Activated CD4-positive, alpha-beta T cell treated with anti-CD3 and anti-CD28 coated beads for 1 hour (primary cell): ENCODE measurements around the gene MAP3K4.

Experiments
- DNase-seq: peaks from one replicate; pipeline ENCODE4 v3.0.0-alpha.2; 2020

Gene MAP3K4

DNA sequence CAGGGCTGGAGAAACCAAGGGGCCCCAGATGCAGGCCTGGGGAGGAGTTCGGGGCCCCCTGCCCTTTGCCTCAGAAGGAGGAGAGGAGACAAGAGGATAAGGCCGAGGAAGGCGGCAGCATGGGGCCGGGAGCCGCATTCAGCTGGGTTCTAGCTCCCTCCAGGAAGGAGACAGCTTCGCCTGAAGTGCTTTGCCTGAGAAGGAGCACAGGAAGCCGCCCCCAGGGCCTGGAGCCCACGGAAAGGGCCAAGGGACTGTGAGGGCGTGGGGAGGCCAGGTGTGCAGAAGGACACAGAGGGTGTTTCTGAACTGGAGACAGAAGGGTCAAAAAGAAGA, 160.9 kb downstream of the MAP3K4 start:
- DNase-seq, result no peak

DNA sequence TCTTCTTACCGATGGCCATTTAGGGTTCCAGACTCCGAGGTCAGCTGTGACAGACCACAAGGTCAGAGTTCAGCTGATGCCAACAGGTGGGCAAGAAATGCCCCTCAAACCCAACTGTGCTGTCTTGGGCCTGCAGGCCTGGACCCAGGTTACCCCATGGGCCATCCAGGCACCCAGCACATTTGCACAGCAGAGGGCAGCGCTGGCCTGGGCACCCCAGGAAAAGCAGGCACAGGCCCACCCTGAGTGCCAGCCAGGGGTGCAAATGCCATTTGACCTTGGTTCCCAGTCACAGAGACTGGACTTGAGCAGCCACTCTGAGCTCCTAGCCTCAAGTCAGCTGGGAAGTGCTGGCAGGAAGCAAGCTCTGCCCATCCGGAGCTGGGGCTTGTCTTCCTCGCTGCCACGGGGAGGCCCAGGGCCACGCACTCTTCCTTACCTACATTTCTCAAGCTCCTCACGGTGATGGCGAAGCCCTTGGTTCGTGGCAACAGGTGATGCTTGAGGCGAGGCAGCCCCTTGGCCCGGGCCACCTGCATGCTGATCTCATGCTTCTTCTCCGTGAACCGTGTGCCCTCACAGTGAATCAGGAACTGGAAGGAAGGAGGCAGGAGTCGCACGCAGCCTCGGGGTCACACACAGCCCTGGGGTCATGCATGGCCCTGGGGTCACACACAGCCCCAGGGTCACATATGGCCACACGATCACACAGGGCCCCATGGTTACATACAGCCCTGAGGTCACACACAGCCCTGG, 161.5 kb downstream of the MAP3K4 start:
- no peak for DNase-seq

DNA sequence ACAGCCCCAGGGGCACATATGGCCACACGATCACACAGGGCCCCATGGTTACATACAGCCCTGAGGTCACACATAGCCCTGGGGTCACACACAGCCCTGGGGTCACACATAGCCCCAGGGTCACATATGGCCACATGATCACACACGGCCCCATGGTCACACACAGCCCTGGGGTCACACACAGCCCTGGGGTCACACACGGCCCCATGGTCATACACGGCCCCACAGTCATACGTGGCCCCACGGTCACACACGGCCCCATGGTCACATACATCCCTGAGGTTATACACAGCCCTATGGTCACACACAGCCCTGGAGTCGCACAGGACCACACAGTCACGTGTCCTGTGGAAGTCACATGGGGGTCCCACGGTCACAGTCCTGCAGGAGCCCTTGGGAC, 162.2 kb downstream of the MAP3K4 start:
- no peak for DNase-seq

- DNase-seq, result no peak
Measured at GRCh38 chr6:161154796-161155335, 163.3 kb downstream of the MAP3K4 start.

DNA sequence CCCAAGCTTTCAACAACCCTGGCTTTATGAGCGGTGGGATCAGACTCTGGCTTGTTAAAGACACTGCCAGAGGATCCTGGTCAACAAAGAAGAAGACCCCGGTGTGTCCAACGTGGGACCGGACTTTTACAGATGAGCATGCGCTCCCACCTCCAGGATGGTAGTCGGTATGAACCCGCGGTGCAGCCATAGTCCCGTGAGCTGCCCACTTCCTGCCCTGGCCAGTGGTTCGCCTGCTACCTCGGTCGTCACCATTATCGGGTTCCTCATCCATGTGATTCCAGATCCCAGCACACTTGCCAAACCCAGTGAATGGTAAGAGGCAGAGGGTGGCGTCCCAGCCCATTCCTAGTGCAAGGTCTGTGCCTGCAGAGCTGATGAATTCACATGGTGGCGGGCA, 169.6 kb downstream of the MAP3K4 start:
- no peak for DNase-seq

DNA sequence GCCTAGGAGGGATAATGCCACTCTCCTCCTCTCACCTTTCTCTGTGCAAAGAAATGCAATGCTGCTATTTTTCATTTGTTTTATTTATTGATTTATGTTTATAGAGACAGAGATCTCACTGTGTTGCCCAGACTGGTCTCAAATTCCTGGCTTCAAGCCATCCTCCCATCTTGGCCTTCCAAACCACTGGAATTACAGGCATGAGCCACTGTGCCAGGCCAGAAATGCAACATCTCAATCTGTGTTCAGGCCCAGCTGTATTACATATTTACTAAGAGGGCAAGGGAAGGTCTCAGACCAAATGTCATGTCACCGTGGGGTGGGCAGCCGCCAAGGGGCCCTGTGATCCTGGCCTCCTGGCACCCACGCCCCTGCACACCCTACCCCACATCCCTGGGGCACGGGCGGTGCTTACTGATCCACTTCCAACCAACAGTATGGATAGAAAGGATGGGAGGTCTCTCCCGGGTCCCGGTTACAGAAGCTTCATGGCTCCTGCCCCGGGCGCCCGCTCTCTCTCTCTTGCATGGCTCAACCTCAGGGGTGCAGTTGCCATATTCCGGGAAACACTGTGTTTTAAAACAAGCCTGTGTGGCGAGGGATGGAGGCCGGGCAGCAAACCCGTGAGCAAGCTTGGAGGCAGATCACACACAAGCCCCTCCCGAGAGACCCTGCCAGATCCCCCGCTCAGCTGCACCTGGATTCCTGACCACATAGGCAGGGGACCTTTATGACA, 170.5 kb downstream of the MAP3K4 start:
- DNase-seq, result no peak

DNA sequence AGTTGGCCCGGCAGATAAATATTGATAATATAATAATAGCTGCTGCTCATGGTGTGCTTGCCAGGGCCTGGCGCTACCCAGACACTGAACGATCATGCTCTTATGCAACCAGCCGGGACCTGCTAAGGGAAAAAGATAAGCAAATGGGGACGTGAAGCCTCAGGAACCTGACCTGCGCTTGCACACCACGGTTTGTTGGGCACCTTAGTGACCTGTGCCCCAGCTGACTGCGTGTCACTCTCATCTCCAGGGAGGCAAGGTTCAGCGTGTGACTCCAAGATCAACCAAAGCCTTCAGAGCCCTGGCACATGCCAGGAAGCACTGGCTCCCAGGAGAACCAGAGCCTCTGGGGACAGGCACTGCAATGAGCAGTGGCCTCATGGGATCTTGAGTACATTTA, 171.2 kb downstream of the MAP3K4 start:
- no peak for DNase-seq

DNA sequence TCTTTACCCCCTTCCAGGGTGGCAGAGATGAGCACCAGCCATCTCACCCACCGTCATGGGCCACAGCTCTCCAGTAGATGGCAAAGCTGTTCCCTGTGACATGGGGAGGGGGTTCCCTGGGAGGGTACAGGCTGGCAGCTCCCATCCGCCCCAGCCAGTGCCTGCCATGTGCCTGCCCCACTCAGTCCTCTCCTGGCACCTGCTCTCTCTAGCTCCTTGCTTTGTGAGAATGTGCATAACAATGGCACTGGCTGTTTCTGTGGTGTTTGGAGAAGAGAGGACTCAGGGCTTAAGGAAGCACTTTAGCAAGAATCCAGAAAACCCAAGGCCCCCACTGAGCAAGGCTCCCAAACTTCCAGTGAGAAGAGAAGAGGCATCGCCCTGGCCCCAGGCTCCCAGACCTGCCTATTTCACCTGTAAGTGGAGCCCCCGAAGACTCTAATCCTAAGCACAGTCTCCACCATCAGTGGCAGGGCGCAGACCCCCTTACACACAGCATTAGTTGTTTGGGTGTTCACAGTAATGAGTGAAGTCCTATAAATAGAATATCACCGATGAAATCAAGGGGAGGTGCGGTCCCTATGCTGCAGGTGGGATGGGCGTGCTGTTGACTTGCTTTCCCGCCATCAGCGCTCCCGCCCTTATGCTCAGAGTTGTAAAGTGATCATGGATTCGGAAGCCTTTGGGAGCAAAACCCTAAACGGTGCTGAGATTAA, 172.1 kb downstream of the MAP3K4 start:
- no peak for DNase-seq

GRCh38 chr6:161164182-161164625, 172.6 kb downstream of the MAP3K4 start:
- DNase-seq, result no peak

- no peak for DNase-seq
Measured at GRCh38 chr6:161166176-161166575, 174.6 kb downstream of the MAP3K4 start.

DNA sequence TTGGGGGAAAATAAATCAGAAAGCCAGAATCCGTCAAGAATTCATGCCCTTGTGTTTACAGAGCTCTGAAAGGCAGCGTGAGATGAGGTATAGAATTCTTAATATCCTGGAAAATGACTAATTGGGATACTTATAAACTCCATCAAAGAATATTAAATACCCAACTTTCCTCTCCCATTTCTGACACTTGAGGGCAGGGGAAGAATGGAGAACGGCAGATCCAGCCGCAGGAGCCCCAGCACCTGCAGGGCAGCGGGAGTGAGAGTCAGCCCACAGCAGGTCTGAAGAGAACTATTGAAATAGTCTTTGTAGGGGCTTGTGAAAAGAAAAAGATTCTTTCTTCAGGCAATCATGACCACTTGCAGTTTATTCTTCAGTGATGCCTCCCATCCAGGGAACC, 175.1 kb downstream of the MAP3K4 start:
- DNase-seq, result no peak
